A673 (cell line): ENCODE measurements around the gene ASTN1. TPM values are rescaled to one million over a fixed set of nuclear protein-coding genes. Genes with fewer than 3 reads are reported as not detected.

Source experiments
- BruUV-seq: library from RNA; stranded (reverse); fragments of 400-500 nt; replicated peaks from 2 replicates; lab custom pipeline; 2021; lab: Mats Ljungman, UMichigan
- CTCF ChIA-PET: fragments of 300-600 bp; sonication (Branson Sonifier 250); formaldehyde crosslinking; loops from one replicate; lab custom pipeline; 2022; ENCODE audit warnings: antibody characterized with exemption; lab: Charles Lee
- POLR2A ChIA-PET: fragments of 300-600 bp; sonication (Branson Sonifier 250); formaldehyde crosslinking; loops from one replicate; lab custom pipeline; 2022; ENCODE audit warnings: antibody characterized with exemption; ENCODE audit not compliant: low non-redundant PET; lab: Charles Lee
- DNase-seq: peaks from one replicate; pipeline ENCODE4 v3.0.0-alpha.2; 2015; ENCODE audit warnings: low spot score
- H3K27ac ChIP-seq: fragments of 200-600 bp; sonication (generic); 2 replicates; pipeline ENCODE4 v1.5.1; 2016; ENCODE audit warnings: mixed run types, low read depth, mild to moderate bottlenecking, mixed read lengths, antibody characterized with exemption, low read length; ENCODE audit not compliant: poor library complexity, severe bottlenecking
- H3K27me3 ChIP-seq: fragments of 200-600 bp; sonication (generic); replicated peaks from 2 replicates; pipeline ENCODE4 v1.6.1; 2017; ENCODE audit warnings: mixed run types, low read depth, mild to moderate bottlenecking, mixed read lengths, antibody characterized with exemption, low read length; ENCODE audit not compliant: insufficient read depth, poor library complexity
- H3K36me3 ChIP-seq: fragments of 200-600 bp; sonication (generic); 2 replicates; pipeline ENCODE4 v1.6.1; 2016; ENCODE audit warnings: mixed run types, mild to moderate bottlenecking, mixed read lengths, antibody characterized with exemption, low read length; ENCODE audit not compliant: insufficient read depth, poor library complexity, severe bottlenecking
- H3K4me1 ChIP-seq: fragments of 200-600 bp; sonication (generic); 2 replicates; pipeline ENCODE4 v1.6.1; 2017; ENCODE audit warnings: mixed run types, mild to moderate bottlenecking, mixed read lengths, antibody characterized with exemption, low read length; ENCODE audit not compliant: insufficient read depth, poor library complexity, severe bottlenecking
- H3K4me3 ChIP-seq: fragments of 200-600 bp; sonication (generic); 2 replicates; pipeline ENCODE4 v1.5.1; 2016; ENCODE audit warnings: low read depth, mixed run types, mild to moderate bottlenecking, mixed read lengths, low read length; ENCODE audit not compliant: poor library complexity, severe bottlenecking
- H3K9me3 ChIP-seq: fragments of 200-600 bp; sonication (generic); 2 replicates; pipeline ENCODE4 v1.6.1; 2016; ENCODE audit warnings: mixed run types, low read depth, mild to moderate bottlenecking, mixed read lengths, antibody characterized with exemption, low read length; ENCODE audit not compliant: poor library complexity, severe bottlenecking
- CTCF ChIP-seq: fragments of 300-800, 200-600 bp; sonication (generic); conservative IDR thresholded peaks from 2 replicates; pipeline ENCODE4 v1.5.1; 2017; ENCODE audit warnings: low read depth, mild to moderate bottlenecking, antibody characterized with exemption, low read length, moderate library complexity, mixed read lengths
- EZH2 ChIP-seq: fragments of 200-600 bp; sonication (generic); IDR thresholded peaks from 2 replicates; pipeline ENCODE4 v1.6.1; 2017; ENCODE audit warnings: borderline replicate concordance, low read depth, mild to moderate bottlenecking, mixed read lengths, antibody characterized with exemption, low read length; ENCODE audit not compliant: poor library complexity, severe bottlenecking
- intact Hi-C: fragments of 100-400 bp; cut with micrococcal nuclease; formaldehyde crosslinking; loops from one replicate; pipeline ENCODE4 v1.10.0; 2022; ENCODE audit not compliant: unreplicated experiment
- total RNA-seq: library from RNA; stranded (reverse); gene quantifications from 2 replicates; pipeline ENCODE4 v1.2.3, GENCODE V29; 2021

Gene ASTN1
- total RNA-seq, 1 experiment from 2014 or later: 0.41 TPM

- no TSS peak for BruUV-seq
- Histone ChIP-seq H3K36me3 (no peaks in the 10 kb centered on the region), H3K27ac (no peak within 1 kb of the TSS), H3K9me3 (no peaks in the 10 kb centered on the region), H3K4me1 (peaks cover 4% of the 10 kb centered on the region), H3K4me3 (peak within 1 kb of the TSS; percentile 44), H3K27me3 (peaks cover 64% of the 10 kb centered on the region)
- DNase-seq: peak; percentile 80
- TF ChIP-seq EZH2 (peak; percentile 66), CTCF (no peak)
- intact Hi-C loops: no loop called here
- ChIA-PET POLR2A (interaction anchor here (1.0 kb wide), 1 partner anchor 559 kb away, joined by 4 read pairs; no protein-coding TSS in a partner anchor), CTCF (no interaction called here)
These were observed 6.4 kb upstream of the ASTN1 start, which contains the start of gene BRINP2 for GRCh38 chr1:177170756-177171535. Gene BRINP2, plus strand, starts transcription at chr1:177170958. Its CDS starts 58,919 bp downstream, at chr1:177229877.

GRCh38 chr1:177165069-177165439 is 542 bp upstream of the ASTN1 start:
- H3K27ac ChIP-seq: no peak overlapping the region
- H3K4me3 ChIP-seq: no peak overlapping the region
- no peak for TF ChIP-seq CTCF
- TF ChIP-seq EZH2: peak; percentile 29
- no peaks in the 10 kb centered on the region for H3K4me1 ChIP-seq
- intact Hi-C loops: no loop called here
- no peaks in the 10 kb centered on the region for H3K9me3 ChIP-seq
- no peak for DNase-seq
- H3K27me3 ChIP-seq: peaks cover 83% of the 10 kb centered on the region
- H3K36me3 ChIP-seq: no peaks in the 10 kb centered on the region
- BruUV-seq: no TSS peak
- ChIA-PET POLR2A (no interaction called here), CTCF (interaction anchor here (1.2 kb wide), 1 partner anchor 267 kb away, joined by 4 read pairs; no protein-coding TSS in a partner anchor)

GRCh38 chr1:177163844-177164379 is 600 bp downstream of the ASTN1 start:
- TF ChIP-seq CTCF: no peak
- no peak for TF ChIP-seq EZH2
- DNase-seq: no peak
- H3K4me1 ChIP-seq: no peaks in the 10 kb centered on the region
- intact Hi-C loops: no loop called here
- H3K9me3 ChIP-seq: no peaks in the 10 kb centered on the region
- H3K36me3 ChIP-seq: no peaks in the 10 kb centered on the region
- no TSS peak for BruUV-seq
- H3K4me3 ChIP-seq: peak overlapping the region; percentile 42
- H3K27me3 ChIP-seq: peaks cover 72% of the 10 kb centered on the region
- POLR2A ChIA-PET: no interaction called here
- H3K27ac ChIP-seq: no peak overlapping the region
- CTCF ChIA-PET: interaction anchor here (0.7 kb wide), 1 partner anchor 266 kb away, joined by 3 read pairs; no protein-coding TSS in a partner anchor
